ENCODE results near the gene COX7A2L.
"Not testable (repeated sequence)": the region's sequence is repeated elsewhere in the genome, so short reads cannot be mapped to it uniquely, and the experiment has no call there.

COX7A2L gene

DNA sequence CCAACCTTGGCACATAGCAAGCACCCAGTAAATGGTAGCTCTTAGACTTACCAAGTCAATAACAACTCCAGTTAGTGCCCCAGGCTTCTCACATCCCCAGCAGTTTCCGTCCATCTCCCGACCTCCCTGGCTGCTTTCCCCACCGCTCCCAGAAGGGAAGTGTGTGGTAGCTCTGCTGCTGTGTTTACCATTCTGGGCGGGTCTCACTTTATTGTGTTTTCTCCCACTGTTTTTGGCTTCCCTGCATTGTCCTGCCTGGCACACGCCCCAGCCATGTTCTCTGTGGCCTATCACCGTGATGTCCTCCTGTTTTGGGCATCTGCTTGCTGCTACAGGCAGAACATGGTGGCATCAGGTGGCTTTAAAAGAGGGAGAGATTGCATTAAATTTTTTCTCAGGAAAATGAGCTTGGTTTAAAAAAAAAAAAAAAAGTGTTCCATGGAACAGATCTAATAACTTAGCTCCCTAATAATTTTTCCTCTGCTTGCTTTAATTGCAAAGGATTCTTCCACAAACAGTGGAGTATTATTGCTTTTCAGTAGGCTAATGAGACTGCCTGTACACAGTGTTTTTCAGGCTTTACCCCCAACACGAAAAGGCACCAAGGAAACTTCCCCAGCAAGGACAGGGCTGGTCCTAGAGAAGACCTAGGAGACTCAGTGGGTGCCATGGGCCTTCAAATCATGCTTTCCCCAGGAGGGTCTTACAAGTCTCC, 8.0 kb upstream of the COX7A2L start:
- in situ Hi-C loops (cut with MboI; ENCODE audit: low sequenced_read_pairs), result no loop called here

- in situ Hi-C loops (cut with MboI; ENCODE audit: low sequenced_read_pairs), result no loop called here
Measured at GRCh38 chr2:42367835-42368234, 6.8 kb upstream of the COX7A2L start.

DNA sequence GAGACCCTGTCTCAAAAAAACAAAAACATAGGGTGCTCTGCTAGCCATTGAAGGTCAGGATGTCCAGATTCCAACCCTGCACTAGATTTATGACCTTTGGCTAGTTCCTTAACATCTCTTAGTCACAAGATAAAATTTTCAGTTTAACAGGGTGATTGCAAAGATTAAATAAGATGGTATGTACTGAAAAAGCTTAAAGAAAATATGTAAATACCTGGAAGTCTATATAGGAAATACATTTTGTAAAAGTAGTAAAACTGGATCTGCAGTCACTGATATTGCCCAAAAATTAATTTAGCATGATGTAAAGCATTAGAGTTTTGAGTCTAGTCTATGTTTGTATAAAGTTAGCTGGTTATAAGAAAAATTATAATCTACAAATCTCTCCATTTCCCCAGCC, 5.4 kb upstream of the COX7A2L start:
- in situ Hi-C loops (cut with MboI; ENCODE audit: low sequenced_read_pairs), result no loop called here

- in situ Hi-C loops (cut with MboI; ENCODE audit: low sequenced_read_pairs), result no loop called here
Measured at GRCh38 chr2:42364658-42365057, 3.6 kb upstream of the COX7A2L start.

DNA sequence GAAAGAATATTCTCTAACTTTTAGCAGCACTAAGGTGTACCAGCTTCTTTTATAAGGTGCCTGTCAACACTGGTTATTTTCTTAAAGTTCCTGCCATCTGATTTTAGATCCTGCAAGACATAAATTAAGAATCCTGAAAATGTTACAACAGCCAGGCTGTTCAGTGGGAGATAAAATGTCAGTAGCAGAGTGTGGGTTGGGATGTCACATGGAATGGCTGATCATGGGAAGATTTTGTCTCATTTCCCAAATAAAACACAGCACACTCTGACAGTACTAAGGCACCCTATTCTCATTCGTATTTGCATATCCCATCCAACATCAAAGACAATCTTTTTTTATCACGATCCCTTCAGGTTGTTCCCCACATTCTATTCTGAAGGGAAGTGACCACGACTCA, 2.4 kb upstream of the COX7A2L start:
- in situ Hi-C loops (cut with MboI; ENCODE audit: low sequenced_read_pairs), result no loop called here

DNA sequence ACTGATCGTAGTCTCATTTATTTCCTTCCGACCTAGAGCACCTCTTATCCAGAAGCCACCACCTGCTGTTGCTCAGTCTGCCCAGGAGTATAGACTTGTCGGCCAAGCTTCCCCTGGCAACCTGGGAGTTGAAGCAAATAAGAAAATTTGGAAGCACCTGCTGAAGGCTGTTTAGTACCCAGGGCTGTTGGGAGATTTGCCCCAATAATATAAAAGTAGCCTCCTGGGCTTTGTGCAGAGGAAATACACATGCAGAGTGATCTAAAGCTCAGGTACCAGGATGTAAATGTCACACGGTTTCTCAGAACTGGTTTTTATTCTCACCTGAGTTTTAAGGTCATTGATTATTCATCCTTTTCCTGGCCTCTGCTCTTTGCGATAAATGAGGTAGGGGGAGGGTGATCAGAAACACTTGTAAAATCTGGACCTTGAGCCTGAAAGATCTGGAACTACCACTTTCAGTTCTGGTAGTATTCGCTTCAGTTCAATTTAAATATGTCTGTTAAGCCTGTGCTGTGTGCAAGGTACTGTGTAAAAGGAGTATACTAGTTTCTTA, 789 bp upstream of the COX7A2L start:
- in situ Hi-C loops (cut with MboI; ENCODE audit: low sequenced_read_pairs), result no loop called here

DNA sequence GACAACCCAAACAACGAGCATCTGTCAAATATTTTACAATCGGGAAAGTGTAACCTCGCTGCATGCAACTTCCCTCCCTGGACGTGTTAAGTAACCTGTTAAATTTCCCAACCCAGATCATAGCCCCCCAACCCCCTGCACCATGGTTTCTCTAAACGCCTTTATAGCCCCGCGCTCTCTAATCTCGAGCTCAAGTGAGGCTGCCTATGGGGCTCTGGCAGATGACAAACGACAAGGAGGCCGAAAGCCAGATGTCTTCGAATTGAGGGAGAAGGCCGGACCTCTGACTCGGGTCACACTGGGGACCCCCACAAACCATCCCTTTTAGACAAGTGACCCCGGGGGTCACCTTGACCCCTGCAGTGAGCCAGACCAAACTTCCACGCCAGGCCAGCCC, 526 bp downstream of the COX7A2L start:
- in situ Hi-C loops (cut with MboI; ENCODE audit: low sequenced_read_pairs), result no loop called here

DNA sequence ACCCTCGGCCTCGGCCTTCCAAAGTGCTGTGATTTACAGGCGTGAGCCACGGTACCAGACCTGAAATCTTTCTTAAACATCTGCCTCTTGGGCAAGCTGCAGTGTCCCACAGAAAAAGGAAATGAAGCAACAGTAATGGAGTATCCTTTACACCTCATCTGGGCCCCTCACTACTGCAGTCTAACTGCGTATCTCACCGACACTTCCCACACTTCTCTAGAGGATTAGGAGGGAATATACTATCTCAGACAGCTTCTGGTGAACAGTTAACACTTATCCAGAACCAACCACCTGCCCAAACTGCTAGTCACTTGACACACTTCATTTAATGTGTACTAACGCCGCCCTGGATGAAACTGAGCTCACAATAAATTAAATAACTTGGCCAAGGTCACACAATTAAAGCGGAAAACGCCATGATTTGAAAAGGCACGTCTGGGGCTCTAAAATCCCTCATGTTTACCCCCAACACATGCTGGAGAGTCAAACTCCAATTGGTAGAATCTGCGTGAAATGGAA, 993 bp downstream of the COX7A2L start:
- in situ Hi-C loops (cut with MboI; ENCODE audit: low sequenced_read_pairs), result no loop called here

GRCh38 chr2:42359304-42359964, 1.6 kb downstream of the COX7A2L start:
- in situ Hi-C loops (cut with MboI; ENCODE audit: low sequenced_read_pairs), result no loop called here

DNA sequence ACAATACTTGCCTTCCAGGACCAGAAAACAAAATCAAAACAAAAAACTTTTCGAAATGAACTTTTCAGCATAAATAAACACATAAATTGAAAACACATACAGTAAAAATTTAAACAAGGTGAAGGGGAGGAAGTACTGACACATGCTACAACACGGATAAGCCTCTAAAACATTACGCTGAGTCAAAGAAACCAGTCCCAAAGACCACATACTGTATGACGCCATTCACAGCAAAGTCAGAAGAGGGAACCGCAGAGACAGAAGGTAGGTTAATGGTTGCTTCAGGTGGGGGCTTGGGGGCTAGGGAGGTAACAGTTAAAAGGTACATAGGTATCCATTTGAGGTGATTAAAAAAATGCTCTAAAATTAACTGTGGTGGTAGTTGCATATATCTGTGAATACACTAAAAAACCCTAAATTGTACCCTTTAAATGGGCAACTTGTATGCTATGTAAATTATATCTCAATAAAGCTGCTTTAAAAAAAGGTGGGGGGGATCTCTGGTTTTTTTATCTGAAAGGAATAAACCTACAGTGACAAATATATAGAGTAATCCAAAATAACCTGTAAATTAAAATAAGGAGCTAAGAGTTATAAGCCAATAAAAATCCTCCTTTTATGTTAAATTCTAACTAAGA, 7.1 kb downstream of the COX7A2L start:
- in situ Hi-C loops (cut with MboI; ENCODE audit: low sequenced_read_pairs), result no loop called here

- in situ Hi-C loops (cut with MboI; ENCODE audit: low sequenced_read_pairs), result no loop called here
Measured at GRCh38 chr2:42351864-42352263, 9.2 kb downstream of the COX7A2L start.

GRCh38 chr2:42350434-42351063, 10.5 kb downstream of the COX7A2L start:
- in situ Hi-C loops (cut with MboI; ENCODE audit: low sequenced_read_pairs), result no loop called here

- in situ Hi-C loops (cut with MboI; ENCODE audit: low sequenced_read_pairs), result no loop called here
Measured at GRCh38 chr2:42348113-42348805, 12.8 kb downstream of the COX7A2L start.

DNA sequence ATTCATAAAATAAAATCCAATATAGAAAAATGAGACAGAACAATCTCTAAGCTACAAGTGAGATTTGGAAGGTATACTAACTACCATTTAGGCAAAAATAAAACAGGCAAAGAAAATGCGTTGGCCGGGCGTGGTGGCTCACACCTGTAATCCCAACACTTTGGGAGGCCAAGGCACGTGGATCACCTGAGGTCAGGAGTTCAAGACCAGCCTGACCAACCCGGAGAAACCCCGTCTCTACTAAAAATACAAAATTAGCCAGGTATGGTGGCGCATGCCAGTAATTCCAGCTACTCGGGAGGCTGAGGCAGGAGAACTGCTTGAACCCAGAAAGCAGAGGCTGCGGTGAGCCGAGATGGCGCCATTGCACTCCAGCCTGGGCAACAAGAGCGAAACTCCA, 13.5 kb downstream of the COX7A2L start:
- in situ Hi-C loops (cut with MboI; ENCODE audit: low sequenced_read_pairs), result not testable (repeated sequence)

GRCh38 chr2:42346856-42347255, 14.2 kb downstream of the COX7A2L start:
- in situ Hi-C loops (cut with MboI; ENCODE audit: low sequenced_read_pairs), result not testable (repeated sequence)

DNA sequence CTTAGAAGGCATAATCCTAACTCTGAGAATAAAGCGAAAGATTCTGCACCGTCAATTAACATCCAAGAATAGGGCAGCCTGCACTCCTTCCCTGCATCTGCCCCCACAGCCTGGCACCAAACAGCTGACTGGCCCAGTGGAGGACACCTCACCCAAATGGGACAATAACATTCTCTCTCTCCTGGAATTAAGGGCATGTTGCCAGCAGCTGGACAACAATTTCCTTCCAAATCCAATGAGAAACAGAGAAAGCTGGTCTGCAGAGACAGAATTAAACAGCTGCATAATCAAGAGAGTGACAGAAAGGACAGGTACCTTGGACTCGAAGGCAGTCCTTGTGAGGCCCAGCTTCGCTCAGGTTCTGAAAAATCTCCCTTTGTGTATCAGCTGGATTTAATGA, 15.0 kb downstream of the COX7A2L start:
- in situ Hi-C loops (cut with MboI; ENCODE audit: low sequenced_read_pairs), result no loop called here

GRCh38 chr2:42342795-42343241, 18.2 kb downstream of the COX7A2L start:
- in situ Hi-C loops (cut with MboI; ENCODE audit: low sequenced_read_pairs), result no loop called here

GRCh38 chr2:42342061-42342794, 18.8 kb downstream of the COX7A2L start:
- in situ Hi-C loops (cut with MboI; ENCODE audit: low sequenced_read_pairs), result no loop called here

- in situ Hi-C loops (cut with MboI; ENCODE audit: low sequenced_read_pairs), result no loop called here
Measured at GRCh38 chr2:42340938-42341636, 19.9 kb downstream of the COX7A2L start.

Data from HL-60/S4 (cell line).